ENCODE measurements around the gene PLEKHA1. TPM values are rescaled to one million over a fixed set of nuclear protein-coding genes. Genes with fewer than 3 reads are reported as not detected.
A peak's percentile ranks its signal among the peaks of the same experiment; 100 is the strongest.

The PLEKHA1 gene
- total RNA-seq, 1 experiment from 2014 or later: 28.5 TPM

GRCh38 chr10:122462533-122463465 lies 88.3 kb downstream of the PLEKHA1 start:
- Histone ChIP-seq H3K4me3 (ENCODE audit: insufficient read depth, low read depth, low read length) (peak overlapping the region; percentile 45; the same call in 1 of the 2 replicates), H3K27me3 (ENCODE audit: control insufficient read depth, insufficient read depth, low read length) (peaks cover 48% of the 10 kb centered on the region), H3K36me3 (replicated peaks; ENCODE audit: control insufficient read depth, insufficient read depth, low read length) (no peaks in the 10 kb centered on the region)
- DNase-seq: peak; percentile 67

- no peak overlapping the region for H3K4me3 ChIP-seq (ENCODE audit: insufficient read depth, low read depth, low read length)
- H3K27me3 ChIP-seq (ENCODE audit: control insufficient read depth, insufficient read depth, low read length): peaks cover 48% of the 10 kb centered on the region
Measured at GRCh38 chr10:122463466-122464249, 89.2 kb downstream of the PLEKHA1 start.

GRCh38 chr10:122464250-122464510 lies 89.7 kb downstream of the PLEKHA1 start:
- Histone ChIP-seq H3K36me3 (replicated peaks; ENCODE audit: control insufficient read depth, insufficient read depth, low read length) (no peaks in the 10 kb centered on the region), H3K4me3 (ENCODE audit: insufficient read depth, low read depth, low read length) (no peak overlapping the region), H3K27me3 (ENCODE audit: control insufficient read depth, insufficient read depth, low read length) (peaks cover 43% of the 10 kb centered on the region)
- DNase-seq: no peak

More at GRCh38 chr10:122463466-122464249, 89.2 kb downstream of the PLEKHA1 start:
- H3K36me3 ChIP-seq (replicated peaks; ENCODE audit: control insufficient read depth, insufficient read depth, low read length): no peaks in the 10 kb centered on the region
- DNase-seq: no peak

- no peak for DNase-seq
- Histone ChIP-seq H3K36me3 (replicated peaks; ENCODE audit: control insufficient read depth, insufficient read depth, low read length) (no peaks in the 10 kb centered on the region), H3K4me3 (ENCODE audit: insufficient read depth, low read depth, low read length) (no peak overlapping the region), H3K27me3 (ENCODE audit: control insufficient read depth, insufficient read depth, low read length) (peaks cover 41% of the 10 kb centered on the region)
Measured at GRCh38 chr10:122464586-122464985, 90.1 kb downstream of the PLEKHA1 start.

GRCh38 chr10:122465401-122466040 lies 91.0 kb downstream of the PLEKHA1 start:
- peaks cover 33% of the 10 kb centered on the region for H3K27me3 ChIP-seq (ENCODE audit: control insufficient read depth, insufficient read depth, low read length)
- H3K36me3 ChIP-seq (replicated peaks; ENCODE audit: control insufficient read depth, insufficient read depth, low read length): no peaks in the 10 kb centered on the region
- no peak for DNase-seq
- no peak overlapping the region for H3K4me3 ChIP-seq (ENCODE audit: insufficient read depth, low read depth, low read length)

- peaks cover 23% of the 10 kb centered on the region for H3K27me3 ChIP-seq (ENCODE audit: control insufficient read depth, insufficient read depth, low read length)
Measured at GRCh38 chr10:122466951-122467381, 92.5 kb downstream of the PLEKHA1 start.

GRCh38 chr10:122467701-122468100 lies 93.2 kb downstream of the PLEKHA1 start:
- Histone ChIP-seq H3K4me3 (ENCODE audit: insufficient read depth, low read depth, low read length) (no peak overlapping the region), H3K36me3 (replicated peaks; ENCODE audit: control insufficient read depth, insufficient read depth, low read length) (no peaks in the 10 kb centered on the region), H3K27me3 (ENCODE audit: control insufficient read depth, insufficient read depth, low read length) (peaks cover 16% of the 10 kb centered on the region)
- DNase-seq: no peak

More at GRCh38 chr10:122466951-122467381, 92.5 kb downstream of the PLEKHA1 start:
- no peak overlapping the region for H3K4me3 ChIP-seq (ENCODE audit: insufficient read depth, low read depth, low read length)
- no peak for DNase-seq
- H3K36me3 ChIP-seq (replicated peaks; ENCODE audit: control insufficient read depth, insufficient read depth, low read length): no peaks in the 10 kb centered on the region

- DNase-seq: no peak
- Histone ChIP-seq H3K27me3 (ENCODE audit: control insufficient read depth, insufficient read depth, low read length) (peaks cover 9% of the 10 kb centered on the region), H3K4me3 (ENCODE audit: insufficient read depth, low read depth, low read length) (no peak overlapping the region), H3K36me3 (replicated peaks; ENCODE audit: control insufficient read depth, insufficient read depth, low read length) (no peaks in the 10 kb centered on the region)
Measured at GRCh38 chr10:122468307-122468925, 93.9 kb downstream of the PLEKHA1 start.

- Histone ChIP-seq H3K4me3 (ENCODE audit: insufficient read depth, low read depth, low read length) (no peak overlapping the region), H3K36me3 (replicated peaks; ENCODE audit: control insufficient read depth, insufficient read depth, low read length) (no peaks in the 10 kb centered on the region), H3K27me3 (ENCODE audit: control insufficient read depth, insufficient read depth, low read length) (peaks cover 1% of the 10 kb centered on the region; the same call in 1 of the 2 replicates)
- no peak for DNase-seq
Measured at GRCh38 chr10:122468926-122469781, 94.6 kb downstream of the PLEKHA1 start.

- Histone ChIP-seq H3K36me3 (replicated peaks; ENCODE audit: control insufficient read depth, insufficient read depth, low read length) (no peaks in the 10 kb centered on the region), H3K27me3 (ENCODE audit: control insufficient read depth, insufficient read depth, low read length) (no peaks in the 10 kb centered on the region), H3K4me3 (ENCODE audit: insufficient read depth, low read depth, low read length) (no peak overlapping the region)
- no peak for DNase-seq
Measured at GRCh38 chr10:122469848-122470247, 95.3 kb downstream of the PLEKHA1 start.

- no peak for DNase-seq
- Histone ChIP-seq H3K36me3 (replicated peaks; ENCODE audit: control insufficient read depth, insufficient read depth, low read length) (no peaks in the 10 kb centered on the region), H3K4me3 (ENCODE audit: insufficient read depth, low read depth, low read length) (no peak overlapping the region), H3K27me3 (ENCODE audit: control insufficient read depth, insufficient read depth, low read length) (no peaks in the 10 kb centered on the region)
Measured at GRCh38 chr10:122471531-122472177, 97.1 kb downstream of the PLEKHA1 start.

GRCh38 chr10:122473116-122473515 lies 98.6 kb downstream of the PLEKHA1 start:
- H3K36me3 ChIP-seq (replicated peaks; ENCODE audit: control insufficient read depth, insufficient read depth, low read length): no peaks in the 10 kb centered on the region
- DNase-seq: no peak
- H3K4me3 ChIP-seq (ENCODE audit: insufficient read depth, low read depth, low read length): no peak overlapping the region
- H3K27me3 ChIP-seq (ENCODE audit: control insufficient read depth, insufficient read depth, low read length): no peaks in the 10 kb centered on the region

- no peaks in the 10 kb centered on the region for H3K27me3 ChIP-seq (ENCODE audit: control insufficient read depth, insufficient read depth, low read length)
- H3K36me3 ChIP-seq (replicated peaks; ENCODE audit: control insufficient read depth, insufficient read depth, low read length): no peaks in the 10 kb centered on the region
- H3K4me3 ChIP-seq (ENCODE audit: insufficient read depth, low read depth, low read length): no peak overlapping the region
- no peak for DNase-seq
Measured at GRCh38 chr10:122474131-122474818, 99.8 kb downstream of the PLEKHA1 start.
